GM19468 (cell line): ENCODE data around the gene DTD1.
"Not testable (repeated sequence)": the region's sequence is repeated elsewhere in the genome, so short reads cannot be mapped to it uniquely, and the experiment has no call there.

Experiments used
- ATAC-seq: cut with Tn5 transposase; IDR thresholded peaks from one replicate; pipeline ENCODE4 v1.9.1; 2021; ENCODE audit warnings: mild to moderate bottlenecking, moderate library complexity, moderate number of reproducible peaks; ENCODE audit not compliant: unreplicated experiment; ENCODE audit errors: extremely low read depth

Gene DTD1

DNA sequence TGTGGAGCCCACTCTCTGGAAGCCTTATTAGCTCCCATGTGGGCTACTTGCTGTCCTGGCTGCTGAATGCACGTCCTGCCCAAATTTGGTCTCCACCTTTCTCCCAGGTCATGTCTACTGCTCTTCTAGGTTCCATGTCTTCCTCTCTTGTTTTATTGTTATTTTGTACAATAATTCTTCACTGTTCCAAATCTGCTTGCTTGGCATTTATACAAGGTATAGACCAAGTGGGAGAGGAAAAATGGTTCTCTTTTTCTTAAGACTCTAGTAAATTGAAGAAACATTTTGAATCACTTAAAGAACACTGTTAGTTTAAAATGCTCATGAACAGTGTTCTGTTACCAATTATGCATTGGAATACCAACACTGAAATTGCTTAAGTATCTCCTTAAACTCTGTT, 144.1 kb downstream of the DTD1 start:
- ATAC-seq: no peak

DNA sequence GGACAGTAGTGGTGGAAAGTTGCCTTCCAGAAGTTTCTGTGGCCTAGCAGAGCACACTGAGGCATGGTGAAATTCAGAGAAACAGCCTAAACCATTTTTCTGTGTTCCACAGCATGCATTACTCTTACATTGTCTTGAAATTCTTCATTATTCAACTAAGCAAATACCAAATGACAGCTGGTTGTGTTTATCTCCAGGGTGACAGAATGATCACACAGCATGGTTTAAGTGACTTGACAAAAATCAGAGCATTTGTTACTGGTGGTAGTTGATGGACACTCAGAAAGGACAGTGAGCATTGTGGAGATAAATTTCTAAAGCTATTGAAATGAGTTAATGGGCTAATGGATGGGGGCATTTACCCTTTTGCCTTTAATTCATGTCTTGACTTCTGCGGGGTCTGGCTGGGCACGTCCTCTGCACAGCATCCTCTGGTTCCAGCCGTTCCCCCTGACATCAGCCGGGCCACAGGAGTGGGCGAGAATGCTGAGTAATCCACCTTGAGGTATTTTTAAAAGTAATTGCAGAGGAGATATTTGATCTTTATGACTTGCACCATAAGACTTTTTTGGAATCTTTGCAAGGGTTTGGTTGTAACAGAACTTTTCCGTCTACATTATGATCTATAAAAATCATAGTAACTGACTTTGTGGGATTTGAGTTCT, 146.8 kb downstream of the DTD1 start:
- no peak for ATAC-seq

DNA sequence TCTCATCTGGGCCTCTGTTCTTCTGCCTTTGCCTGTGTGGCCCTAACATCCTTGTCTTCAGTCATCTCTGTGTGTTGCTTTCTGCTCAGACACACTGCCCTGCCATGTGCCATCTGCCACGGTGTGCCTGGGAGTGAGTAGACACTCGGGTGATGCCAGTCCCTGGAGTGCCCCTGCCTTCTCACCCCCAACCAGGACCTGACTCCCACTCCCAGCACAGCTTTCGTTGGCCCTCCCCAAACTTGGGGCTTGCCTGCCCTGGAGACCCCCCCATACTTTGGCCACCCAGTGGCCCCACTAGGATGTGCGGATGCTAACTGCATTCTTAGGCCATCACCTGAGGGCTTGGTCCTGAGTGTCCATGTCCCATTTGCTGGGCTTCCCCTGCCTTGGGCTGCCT, 149.3 kb downstream of the DTD1 start:
- no peak for ATAC-seq

DNA sequence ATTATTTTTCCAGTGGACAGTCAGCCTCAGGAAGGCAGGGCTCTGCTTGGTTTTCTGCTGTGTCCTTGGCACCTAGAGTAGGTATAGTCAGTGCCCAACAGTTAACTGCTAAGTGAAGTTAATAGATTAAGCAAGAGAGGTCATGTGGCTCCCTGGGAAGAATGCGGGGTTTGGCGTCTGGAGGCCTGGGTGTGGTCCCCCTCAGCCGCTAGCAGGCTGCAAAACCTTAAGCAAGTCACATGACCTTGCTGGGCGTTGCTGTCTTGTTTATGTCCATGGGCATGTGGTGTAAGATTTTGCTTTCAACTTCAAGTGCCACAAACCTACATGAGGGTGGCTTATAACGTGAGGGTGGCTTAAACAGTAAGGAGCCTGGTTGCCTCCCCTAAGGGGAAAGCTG, 150.2 kb downstream of the DTD1 start:
- ATAC-seq: no peak

DNA sequence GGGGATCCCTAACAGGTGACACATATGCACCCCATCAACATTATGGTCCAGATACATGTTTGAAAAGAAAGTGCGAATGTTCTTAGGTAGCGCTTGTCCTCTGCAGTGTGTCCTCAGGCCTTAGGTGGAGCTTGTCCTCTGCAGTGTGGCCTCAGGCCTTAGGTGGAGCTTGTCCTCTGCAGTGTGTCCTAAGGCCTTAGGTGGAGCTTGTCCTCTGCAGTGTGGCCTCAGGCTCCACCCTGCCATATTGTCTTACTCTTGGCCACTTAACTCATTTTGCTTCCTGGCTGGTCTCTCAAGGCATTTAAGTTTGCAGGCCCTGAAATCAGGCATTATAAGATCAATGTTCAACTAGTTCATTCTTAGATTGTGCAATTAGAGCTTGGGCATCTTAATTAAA, 151.0 kb downstream of the DTD1 start:
- no peak for ATAC-seq

DNA sequence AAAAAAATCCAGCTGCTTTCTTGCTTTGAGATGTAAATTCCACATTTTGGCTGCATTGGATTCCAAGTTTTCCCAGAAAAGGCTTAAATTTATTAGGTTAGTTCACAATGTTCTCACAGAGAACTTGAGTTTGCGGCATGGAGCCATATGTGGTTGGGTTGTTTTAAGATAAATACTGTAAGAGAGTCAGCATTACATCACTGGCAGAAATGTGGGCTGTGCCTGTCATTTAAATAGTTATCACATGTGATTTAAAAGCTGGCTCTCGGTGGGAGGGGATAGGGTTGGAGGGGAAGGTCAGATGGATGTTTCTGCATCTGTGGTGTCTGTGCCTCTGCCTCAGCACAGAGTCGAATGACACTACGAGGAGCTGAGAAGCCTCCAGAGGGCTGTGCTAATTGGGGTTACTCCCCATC, 151.9 kb downstream of the DTD1 start:
- no peak for ATAC-seq

DNA sequence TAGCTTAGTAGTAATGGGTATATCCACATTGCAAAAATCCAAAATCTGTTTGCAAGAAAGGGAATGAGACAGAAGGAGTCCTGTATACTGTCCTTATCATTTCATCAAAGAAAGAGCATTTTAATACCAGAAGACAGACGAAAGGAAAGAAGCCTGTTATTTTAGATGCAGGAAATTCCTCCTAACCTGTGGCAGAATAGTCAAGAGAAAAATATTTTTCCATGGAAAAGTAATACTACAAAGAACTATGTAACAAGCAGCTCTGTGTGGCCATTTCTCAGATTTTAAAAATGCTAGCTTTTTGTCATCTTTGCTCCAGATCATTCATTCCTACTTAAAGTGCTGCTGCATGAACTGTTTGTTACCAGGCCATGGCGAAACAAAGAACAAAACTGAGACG, 152.9 kb downstream of the DTD1 start:
- ATAC-seq: no peak

DNA sequence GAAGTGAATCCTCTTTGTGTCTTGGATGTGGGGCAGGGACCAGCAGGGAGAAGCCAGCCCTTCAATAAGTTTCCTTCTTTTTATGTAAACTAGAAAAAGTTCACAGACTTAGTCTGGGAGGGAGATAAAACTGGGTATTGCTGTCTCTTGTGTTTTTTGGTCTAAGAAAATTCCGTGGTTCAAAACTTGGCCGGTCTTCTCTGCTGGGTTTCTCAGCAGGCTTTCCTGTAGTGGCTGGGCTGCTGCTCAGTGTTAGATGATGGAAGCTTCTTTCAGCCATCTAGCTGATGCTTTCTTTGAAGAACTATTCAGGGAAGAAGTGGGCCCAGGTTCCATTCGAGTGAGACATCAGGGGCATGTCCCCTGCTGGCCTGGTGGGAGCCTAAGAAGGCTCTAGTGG, 155.0 kb downstream of the DTD1 start:
- ATAC-seq: no peak

DNA sequence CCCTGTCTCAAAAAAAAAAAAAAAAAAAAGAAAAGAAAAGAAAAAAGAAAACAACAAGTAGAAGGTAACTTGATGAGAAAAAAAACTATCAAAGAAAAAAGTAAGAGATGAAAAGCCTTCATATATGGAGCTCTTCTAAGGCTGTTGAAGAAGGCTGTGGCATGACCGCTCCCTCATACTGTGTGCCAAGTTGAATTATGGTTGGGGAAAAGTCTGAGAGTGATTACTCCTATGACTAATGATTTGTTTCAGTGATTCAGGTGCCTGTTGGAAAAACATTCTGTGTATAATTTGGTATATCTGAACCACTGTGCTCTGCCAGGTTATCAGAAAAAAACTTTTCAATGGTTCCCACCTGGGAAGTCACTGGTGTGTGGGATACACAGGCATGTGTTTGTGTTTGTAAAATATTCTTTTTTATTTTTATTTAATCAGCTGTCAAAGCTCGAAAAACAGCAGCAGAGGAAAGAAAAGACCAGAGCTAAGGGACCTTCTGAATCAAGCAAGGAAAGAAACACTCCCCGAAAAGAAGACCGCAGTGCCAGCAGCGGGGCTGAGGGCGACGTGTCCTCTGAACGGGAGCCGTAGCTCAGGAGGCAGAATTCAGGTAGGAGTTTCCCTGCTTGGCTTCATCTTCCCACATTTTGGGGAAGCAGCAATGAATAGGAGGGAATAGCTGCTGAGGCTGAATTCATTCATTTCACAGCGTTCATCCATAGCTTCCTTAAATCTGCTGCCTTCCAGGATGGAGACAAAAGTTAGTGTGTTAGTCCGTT, 156.0 kb downstream of the DTD1 start:
- ATAC-seq: no peak

DNA sequence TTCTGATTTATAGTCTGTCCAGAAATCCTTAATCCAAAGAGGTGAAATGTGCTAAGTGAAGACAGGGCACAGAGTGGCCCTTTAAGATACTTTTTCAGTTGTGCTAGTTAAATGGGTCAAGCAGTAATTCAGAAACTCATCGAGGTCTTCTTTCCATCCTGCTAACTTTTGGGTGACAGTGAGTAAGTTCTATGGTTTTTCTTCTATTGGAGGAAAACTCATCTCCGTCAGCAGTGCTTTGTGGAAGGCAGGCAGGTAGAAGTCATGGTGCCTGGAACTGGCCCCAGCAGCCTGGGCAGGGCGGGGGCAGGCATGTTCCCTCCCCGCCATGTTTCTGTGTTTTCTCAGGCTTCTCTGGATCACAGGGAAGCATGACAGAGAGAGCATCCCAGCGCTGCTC, 159.2 kb downstream of the DTD1 start:
- no peak for ATAC-seq

DNA sequence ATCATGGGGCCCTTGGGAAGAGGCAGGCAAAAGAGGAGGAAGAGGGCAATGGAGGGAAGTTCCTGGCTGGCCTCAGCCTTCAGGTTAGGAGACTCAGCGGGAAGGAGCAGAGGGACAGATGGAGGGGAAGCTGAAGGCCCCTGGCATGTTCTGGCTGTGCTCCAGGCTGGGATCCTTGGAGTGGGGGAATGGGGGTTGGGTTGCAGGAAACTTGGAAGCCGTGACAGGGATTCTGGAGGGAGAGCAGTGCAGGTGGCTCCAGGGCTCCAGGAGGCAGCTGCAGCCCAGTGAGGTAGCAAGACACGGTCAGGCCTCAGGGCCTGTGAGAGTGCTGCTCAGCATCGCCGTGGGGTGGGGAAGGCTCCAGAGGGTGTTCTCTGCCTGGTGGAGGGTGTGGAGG, 161.1 kb downstream of the DTD1 start:
- ATAC-seq: no peak

DNA sequence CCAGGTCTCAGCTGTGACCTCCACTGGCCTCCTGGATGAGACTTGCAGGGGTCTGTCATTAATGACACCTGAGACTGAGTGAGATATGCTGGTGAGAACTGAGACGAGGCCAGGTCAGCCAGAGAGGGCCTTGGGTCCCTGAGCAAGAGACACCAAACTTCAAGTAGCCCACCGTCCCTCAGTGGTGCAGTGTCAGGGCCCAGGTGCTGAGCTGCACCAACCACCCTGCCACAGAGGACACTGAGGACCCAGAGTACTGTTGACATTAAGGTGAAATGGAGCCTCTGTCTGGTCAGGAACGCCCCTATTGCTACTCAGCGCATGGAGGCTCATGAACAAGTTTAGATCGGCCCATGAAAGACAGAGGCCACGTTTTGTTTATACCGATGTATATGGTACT, 161.7 kb downstream of the DTD1 start:
- ATAC-seq: no peak

DNA sequence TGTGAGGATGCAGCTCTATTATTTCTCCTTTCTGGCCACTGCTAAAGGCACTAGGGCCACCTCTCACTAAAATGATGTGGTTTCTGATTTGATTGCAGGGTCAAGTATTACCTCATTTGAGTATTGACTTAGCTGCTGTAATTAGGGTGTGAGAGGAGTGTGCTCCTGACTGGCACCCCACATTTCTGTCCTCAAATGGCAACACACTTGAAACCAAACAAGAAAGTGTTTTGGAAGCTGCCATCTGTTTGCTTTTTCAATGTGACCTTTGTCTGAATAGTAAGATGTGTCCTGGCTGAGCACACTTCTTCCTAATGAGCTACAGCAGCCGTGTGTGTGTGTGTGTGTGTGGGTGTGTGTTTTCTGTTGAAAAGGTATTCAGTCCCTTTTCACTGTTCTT, 162.9 kb downstream of the DTD1 start:
- ATAC-seq: no peak

DNA sequence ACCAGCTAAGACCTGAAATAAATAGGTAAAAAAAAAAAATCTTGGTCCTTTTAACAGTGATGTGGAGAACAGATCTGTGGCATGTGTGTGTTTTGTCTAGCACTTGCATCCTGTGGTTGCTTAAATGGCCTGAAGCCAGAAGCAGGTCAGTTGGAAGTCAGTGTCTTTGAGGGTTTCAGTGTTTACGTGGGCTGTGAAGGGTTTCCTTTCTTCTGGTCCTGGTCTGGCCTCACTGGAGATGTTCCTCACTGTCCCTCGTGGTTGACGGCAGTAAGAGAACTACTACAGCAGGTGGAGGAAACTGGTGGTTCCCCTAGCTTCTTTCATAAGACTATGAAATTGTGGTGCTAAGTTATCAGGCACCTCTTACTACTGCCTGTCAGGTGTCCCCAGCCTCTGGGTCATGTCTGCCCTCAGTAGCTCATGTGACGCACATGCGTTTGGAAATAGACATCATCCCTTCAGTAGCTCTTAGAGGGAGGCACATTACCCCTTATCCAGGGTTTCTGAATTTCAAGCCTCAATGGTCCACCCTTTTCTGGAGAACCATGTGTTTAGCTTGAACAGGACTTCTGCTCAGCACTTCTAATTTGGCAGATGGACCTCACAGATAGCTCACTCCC, 166.3 kb downstream of the DTD1 start:
- ATAC-seq: peak; percentile 76

DNA sequence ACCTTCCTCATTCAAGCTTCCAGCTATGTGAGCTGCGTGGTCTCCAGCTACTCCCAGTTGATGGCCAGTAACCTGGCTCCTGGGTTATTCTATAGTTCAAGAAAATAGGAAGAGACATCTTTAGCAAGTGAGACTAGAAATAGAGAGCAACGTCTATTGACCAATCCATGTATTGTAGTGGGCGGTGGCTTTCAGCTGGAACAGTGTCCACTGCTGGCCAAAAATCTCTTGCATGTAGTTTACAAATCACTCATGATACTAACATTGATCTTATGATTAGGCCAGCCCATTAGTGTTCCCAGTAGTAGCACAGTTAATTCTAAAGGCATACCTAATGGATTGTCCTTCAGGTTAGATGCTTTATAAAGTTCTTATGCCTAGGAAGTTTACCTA, 166.8 kb downstream of the DTD1 start:
- ATAC-seq: no peak

DNA sequence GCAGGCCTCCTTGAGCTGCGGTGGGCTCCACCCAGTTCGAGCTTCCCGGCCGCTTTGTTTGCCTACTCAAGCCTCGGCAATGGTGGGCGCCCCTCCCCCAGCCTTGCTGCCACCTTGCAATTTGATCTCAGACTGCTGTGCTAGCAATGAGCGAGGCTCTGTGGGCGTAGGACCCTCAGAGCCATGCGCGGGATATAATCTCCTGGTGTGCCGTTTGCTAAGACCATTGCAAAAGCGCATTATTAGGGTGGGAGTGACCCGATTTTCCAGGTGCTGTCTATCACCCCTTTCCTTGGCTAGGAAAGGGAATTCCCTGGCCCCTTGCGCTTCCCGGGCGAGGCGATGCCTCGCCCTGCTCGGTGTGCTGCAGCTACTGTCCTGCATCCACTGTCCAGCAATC, 173.0 kb downstream of the DTD1 start:
- not testable (repeated sequence) for ATAC-seq

DNA sequence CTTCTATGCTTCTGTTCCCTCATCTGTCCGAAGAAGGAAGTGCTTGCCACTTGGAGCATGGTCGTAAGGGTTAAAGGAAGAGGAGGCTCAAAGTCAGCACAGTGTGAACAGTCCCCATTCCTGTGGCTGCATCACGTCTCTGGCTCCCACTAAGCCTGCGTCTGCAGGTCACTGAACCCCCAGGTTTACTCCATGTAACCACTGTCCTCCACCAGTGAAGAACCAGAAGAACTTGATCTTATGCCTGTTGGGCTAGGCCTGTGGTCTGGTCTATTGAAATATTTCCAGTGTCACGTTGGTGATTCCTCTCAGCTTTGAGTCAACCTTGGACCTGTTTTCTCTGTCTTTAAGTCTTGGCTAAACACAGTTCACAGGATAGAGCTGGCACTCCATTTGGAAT, 179.8 kb downstream of the DTD1 start:
- no peak for ATAC-seq

DNA sequence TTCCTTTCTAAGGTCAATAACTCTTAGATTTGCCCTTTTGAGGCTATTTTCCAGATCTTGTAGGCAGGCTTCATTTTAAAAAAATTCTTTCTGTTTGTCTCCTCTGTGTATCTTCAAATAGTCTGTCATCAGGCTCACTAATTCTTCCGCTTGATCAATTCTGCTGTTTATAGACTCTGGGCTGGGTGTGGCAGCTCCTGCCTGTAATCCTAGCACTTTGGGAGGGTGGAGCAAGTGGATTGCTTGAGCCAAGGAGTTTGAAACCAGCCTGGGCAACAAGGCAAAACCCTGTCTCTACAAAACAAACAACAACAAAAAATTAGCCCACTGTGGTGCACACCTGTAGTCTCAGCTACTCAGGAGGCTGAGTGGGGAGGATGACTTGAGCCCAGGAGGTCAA, 185.7 kb downstream of the DTD1 start:
- ATAC-seq: no peak

DNA sequence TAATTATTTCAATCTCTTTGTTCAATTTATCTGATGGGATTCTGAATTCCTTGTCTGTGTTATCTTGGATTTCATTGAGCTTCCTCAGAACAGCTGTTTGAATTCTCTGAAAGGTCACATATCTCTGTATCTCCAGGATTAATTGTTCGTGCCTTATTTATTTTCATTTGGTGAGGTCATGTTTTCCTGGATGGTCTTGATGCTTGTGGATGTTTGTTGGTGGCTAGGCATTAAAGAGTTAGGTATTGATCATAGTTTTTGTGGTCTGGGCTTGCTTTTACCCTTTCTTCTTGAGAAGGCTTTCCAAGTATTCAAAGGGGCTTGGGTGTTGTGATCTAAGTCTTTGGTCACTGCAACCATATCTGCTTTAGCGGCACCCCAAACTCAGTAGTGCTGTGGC, 186.4 kb downstream of the DTD1 start:
- no peak for ATAC-seq

DNA sequence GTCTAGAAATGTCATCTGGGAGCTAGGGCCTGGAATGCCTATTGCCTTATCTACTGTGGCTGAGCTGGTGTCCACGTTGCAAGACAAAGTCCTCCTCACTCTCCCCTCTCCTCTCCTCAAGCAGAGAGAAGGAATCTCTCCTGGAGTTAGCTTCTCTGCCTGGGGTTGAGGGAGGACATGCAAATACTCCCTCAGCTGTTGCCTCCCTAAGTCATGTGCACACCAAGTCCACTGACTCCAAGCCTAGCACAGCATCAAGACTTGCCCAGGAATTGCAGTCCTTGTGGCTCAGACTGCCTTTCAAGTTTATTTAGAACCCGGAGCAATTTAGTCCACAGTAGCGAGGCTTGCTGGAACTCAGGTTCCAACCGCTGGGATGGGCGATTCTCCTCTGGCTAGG, 187.8 kb downstream of the DTD1 start:
- no peak for ATAC-seq

DNA sequence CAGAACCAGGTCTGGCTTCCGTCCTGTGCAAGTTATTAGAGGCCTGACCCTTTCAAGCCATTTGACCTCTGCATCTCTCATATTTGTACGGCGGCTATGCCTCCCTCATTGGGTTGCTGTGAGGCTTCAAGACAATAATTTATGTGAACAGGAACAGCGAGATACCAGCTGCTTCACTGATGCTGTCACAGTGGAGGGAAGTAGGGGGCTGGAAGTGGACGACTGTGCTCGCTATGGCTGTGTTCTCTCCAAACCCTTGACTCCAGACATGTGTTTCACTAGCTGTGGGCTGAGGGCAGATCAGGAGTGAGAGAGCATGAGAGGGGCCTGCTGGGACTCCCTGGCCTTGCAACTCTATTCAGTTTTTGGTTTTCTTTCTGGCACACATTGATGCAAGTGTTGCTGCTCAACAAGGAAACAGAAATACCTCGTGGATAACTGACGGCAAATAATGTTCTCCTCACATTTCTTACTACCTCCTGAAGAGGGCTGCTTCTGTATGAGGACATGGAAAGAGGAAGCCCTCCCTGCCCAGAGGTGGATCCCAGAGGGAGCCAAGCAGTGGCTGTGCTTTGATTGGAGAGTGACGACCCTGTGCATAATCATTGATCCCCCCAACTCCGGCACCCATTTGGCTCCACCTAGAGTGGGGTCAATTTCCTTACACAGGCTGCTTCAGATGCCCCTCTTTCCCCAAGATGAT, 191.0 kb downstream of the DTD1 start:
- ATAC-seq: no peak
